ENCODE measurements around the gene SOX11.
"Not testable (repeated sequence)": the region's sequence is repeated elsewhere in the genome, so short reads cannot be mapped to it uniquely, and the experiment has no call there.

SOX11 gene

DNA sequence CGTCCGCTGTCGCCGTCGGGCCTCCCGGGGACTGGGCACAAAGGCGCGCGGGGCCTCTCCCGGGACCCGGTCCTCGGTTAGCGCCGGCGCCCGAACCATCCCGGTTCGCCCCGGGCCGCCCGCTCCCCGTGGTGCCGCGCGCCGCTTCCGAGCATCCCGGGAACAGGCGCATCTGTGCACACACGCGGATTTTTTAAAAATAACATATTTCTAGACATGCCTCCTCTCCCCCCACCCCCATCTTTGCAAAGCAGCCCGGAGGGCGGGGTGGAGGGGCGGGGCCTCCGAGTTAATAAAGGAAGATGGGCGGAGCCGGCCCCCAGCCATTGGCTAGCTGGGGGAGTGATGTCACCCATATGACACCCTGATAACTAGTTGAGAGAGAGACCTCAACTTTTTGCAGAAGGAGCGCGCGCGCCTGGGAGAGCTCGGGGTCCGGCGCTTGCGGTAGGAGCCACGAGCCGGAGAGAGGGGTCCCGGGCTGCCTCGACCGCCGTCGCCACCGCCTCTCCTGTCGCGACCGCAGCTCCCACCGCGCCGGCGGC, at the start of gene SOX11:
TSS of gene SOX11 (plus strand) at position 400 of the 545 bp plus-strand sequence. CDS start 338 bp downstream, outside the sequence.
- peak in 1 of 2 experiments; percentile 7 for DNase-seq

DNA sequence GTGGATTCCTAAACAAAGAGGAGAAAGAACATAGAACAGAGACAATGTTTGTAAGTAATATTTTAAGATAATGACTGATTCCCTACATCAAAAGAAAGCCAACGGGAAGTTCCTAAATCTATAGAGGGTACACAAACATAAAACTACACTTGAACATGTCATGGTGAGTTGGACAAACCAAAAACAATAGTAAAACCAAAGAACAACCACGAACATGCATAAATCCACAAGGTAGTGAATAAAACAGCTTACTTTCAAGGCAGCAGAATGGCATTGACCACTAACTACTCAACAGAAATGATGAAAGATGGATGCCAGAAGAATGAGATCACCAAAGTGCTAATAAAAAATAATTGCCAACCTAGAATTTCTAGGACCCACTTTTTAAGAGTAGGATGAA, 39.5 kb upstream of the SOX11 start:
- DNase-seq = not testable (repeated sequence)

DNA sequence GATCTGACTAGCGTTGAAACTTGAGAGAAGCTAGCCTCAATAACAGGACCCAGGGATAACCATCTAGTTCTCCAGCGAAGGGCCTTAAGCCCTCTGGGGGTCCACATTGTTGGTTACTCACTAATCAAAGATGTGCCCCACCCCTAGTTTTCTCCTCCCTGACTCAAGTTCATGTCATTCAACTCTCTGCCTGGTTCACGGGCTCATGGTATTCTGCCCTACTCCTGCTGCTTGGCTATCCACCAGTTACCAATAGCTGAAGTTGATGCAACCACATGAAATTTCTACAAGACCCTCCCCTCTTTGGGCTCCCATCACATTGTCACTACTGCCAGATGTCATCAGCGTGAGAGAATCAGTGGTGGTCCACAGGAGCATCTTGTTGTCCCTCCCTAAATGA, 38.4 kb upstream of the SOX11 start:
- not testable (repeated sequence) for DNase-seq

DNA sequence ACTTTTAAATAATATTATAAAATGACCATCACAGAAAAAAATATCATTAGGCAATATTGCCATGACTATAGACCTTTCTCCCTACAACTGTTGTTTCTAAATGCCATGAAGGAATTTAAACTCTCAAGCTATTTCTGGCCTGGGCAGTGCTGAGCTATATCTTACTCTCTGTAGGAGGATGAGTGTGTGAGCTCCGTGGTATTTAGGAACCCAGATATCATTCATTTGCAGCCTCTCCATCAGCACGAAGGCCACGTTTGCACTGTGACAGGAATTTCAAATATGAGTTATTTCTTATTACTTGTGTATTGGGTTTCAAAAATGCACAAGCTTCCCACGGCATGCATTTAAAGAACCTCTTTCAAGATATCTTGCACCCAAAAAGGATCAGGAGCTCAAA, 35.0 kb upstream of the SOX11 start:
- no peak for DNase-seq

DNA sequence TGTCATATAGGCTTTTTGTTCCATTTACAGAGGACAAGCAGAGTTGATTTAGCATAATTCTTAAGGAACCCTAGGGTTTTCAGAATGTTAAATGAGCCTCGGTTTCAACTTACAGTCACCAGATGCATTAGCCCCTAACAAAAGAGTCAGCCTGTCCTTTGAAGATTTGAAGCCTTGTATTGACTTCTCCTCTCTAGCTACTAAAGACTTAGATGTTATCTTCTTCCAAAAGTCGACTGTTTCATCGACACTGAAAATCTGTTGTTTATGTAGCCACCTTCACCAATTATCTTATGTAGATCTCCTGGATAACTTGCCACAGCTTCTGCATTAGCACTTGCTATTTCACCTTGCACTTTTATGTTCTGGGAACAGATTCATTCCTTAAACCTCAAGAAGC, 31.6 kb upstream of the SOX11 start:
- DNase-seq = no peak

DNA sequence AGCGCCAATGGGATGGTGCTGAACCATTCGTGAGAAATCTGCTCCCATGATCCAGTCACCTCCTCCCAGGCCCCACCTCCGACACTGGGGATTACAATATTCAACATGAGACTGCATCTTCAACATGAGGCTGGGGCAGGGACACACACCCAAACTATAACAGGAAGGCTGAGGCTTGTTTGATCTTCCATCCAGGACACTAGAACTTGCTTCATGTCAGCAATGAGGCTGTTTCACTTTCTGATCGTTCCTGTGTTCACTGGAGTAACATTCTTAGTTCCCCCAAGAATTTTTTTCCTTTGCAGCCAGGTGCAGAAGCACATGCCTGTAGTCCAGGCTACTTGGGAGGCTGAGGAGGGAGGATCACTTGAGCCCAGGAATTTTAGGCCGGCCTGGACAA, 30.8 kb upstream of the SOX11 start:
- no peak for DNase-seq

DNA sequence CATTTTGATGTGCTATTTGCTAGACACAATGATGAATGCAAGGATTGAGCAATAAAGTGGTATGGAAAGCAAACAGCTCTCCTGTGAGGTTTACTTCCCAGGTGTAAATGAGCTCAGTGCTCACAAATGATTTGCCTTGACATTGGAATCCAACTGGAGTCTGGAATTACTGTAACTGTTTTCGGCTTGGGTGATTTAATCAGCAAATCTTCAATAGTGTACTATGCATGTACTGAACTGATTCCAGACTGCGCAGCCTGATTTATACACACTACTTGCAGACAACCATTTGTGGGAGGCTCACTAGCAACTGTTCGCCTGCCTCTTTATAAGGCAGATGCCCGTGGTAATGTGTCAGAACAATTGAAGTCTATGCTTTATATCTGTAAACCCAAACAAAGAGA, 27.9 kb upstream of the SOX11 start:
- DNase-seq = no peak

DNA sequence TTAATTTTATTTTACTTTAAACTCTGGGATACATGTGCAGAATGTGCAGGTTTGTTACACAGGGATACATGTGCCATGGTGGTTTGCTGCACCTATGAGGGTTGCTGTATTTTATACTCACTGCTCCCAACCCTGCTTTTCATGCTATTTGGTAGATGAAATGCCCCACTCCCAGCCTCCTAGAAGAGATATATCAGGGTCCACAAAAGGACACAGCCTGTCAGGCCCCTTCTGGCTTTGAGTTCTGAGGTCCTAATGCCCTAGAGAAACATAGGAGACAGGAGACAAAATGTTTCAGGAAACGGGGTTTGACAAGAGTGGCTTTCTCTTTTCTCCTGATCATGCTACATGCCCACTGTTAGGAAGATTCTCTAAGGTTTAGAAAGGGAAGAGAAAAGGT, 27.1 kb upstream of the SOX11 start:
- DNase-seq = no peak

DNA sequence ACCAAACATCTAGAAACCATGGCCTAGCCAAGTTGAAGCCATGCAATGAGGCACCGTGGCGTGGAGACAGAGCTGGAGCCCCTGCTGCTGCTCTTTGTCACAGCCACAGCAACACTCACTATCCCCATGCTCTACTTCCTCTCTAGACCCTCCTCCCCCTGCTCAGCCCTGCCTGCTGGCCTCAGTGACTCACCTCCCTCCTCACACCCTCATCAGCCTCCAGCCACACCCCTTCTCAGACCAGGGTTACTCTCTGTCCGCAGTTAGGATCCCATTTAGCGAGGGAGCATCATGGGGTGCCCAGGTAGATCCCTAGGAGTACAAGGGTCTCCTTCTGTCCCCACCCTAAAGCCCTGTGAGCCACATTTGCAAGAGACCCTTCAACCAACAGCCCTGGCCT, 25.4 kb upstream of the SOX11 start:
- DNase-seq = no peak

DNA sequence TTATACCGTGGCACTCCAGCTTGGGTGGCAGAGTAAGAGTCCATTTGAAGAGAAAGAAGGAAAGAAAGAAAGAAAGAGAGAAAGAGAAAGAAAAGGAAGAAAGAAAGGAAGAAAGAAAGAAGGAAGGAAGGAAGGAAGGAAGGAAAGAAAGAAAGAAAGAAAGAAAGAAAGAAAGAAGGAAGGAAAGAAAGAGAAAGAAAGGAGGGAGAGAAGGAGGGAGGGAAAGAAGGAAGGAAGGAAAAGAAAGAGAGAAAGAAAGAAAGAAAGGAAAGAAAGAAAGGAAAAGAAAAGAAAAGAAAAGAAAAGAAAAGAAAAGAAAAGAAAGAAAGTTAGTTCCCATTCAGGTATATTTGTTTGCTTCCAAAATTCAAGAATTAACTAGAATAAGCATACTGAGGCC, 24.5 kb upstream of the SOX11 start:
- not testable (repeated sequence) for DNase-seq

DNA sequence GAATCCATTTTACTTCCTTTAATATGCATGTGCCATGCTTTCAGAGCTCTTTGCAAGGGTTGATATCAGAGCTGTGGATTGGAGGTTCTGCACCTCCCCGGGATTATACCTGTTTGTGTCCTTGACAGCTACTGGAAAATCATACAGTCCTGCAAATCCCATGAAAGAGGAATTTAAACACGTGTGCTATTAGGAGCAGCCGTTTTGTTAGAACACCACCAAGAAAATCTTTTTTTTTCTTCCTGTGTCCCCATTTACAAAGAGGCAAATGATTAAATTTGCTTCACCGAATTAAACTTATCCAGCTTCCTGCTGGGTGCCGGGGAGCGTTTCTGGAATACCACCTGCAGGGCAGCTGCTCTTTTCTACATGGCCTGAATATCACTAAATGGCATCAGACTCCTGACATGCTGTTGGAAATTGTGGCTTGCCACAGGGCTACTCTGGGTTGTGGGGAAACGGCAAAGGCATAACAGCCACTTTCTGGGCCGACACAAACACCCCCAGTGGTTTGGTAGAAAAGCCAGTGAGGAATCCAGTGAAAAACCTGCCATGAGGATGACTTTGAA, 23.4 kb upstream of the SOX11 start:
- DNase-seq = no peak

DNA sequence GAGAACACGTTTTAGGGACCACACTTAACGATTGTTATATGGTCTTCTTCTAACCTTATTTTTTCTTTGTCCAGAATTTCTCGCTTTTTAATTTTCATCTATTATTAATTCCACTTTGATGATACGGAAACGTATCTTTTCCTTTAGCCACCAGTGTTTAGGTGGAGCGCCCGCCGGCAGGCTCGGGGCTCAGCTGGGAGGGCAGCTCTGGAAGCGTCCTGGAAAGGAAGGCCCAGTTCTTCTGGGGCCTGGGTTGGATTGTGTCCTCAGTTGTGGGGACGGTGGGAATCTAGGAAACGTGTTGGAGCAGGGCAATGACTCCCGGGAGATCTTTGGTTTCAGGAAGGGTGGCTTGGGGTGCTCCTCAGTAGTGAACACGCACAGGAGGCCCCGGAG, 19.4 kb upstream of the SOX11 start:
- no peak for DNase-seq

DNA sequence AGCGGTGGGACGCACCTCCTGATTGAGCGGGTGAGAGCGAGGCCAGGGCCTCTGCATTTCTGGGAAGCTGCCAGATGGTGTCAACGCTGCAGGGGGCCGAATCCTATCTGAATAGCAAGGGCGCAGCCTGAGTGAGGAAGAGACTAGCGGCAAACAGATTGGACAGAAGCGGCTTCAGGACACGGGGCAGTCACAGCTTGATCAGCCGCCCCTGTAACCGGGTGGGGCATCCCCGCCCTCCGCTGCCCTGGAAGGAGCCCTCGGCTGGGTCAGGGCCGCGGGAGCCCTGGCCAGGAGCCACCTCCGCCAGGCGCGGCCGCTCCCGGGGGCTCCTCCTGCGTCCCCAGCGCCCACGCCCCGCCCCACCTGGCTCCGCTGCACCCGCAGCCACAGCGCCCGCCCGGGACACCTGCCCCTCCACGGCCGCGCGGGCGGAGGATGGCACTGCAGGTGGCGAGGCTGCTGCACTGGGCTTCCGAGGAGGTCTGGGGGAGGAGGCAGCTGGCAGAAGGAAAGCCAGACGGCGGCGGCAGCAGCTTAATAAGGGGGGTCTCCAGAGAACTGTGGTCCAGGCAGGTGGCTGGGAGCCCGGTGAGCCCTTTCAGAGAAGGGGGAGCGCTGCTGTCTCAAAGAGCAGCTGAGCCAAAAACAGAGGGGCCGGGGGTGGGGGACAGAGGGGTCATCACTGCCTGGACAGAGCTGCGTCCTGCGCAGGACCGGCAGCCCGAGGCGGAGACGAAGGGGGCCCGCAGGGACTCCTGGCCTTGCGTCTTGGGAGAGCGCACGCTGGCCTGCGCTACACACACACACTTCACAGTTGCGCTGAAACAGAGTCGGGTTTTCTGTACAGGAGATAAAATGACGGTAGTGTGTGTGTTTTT, 18.8 kb upstream of the SOX11 start:
- DNase-seq = no peak

DNA sequence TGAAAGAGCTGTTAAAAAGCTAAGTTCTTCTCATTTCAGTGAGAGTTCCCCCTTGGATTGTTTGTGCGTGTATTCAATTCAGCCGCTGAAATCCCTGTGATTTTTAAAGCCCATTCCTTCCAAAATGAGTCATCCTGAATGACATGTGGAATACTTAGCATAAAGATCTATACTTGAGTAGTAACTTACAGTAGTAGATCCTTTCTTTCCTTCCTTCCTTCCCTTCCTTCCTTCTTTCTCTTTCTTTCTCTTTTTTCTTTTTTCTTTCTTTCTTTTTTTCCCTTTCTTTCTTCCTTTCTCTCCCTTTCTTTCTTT, 18.2 kb upstream of the SOX11 start:
- DNase-seq = no peak

DNA sequence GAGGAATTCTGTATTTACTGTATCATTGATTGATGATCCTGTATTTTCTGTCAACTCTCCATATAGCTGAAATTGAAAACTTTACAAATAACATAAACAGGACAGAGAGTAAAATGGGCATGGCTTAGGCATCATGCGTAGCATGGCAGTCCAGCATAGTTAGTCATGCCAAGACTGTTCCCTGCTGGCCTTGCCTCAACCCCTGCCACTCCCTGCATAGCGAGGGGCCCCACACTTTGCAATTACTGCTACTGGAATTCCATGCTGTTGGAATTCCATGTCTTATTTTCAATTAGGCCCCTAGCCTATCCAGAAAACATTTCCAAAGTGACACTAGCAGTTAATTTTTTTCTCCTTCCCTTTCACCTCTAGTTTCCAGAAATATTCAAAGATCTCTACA, 15.1 kb upstream of the SOX11 start:
- no peak for DNase-seq

DNA sequence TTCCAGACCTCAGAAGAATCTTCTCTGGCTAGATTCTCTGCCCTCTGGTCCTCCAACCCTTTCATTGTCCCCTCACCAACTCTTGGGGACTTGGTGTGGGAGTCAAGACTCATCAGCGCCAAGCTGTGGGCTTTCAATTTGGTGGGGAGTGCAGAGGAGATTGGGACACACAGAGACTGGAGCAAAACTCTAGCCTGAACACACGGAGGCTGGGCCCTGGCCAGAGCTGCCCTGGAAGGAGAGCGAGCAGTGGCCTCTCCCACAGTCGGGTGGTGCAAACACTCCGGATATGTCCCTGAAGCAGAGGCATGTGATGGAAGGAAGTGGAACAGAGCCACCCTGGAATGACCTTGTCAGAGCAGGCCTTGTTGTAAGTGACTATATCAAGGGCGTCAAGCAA, 8.7 kb upstream of the SOX11 start:
- DNase-seq = no peak

DNA sequence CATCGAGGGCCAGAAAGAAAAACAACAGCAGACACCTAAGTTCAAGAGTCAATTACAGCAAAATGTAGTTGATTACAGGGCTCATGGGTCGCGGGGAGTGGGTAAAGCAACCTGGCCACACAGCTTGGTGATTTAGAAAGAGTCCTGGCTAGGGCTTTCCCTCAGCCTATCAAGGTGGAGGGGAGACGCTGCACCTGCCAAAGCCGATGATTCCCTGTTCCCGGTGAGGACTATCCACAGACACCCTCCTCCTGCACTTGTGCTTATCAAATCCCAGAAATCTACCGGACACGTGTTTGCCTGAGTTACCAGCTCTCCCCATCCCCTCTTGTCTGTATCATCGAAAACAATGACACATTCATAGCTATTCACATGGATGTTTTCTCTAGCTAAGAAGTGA, 7.0 kb upstream of the SOX11 start:
- no peak for DNase-seq

DNA sequence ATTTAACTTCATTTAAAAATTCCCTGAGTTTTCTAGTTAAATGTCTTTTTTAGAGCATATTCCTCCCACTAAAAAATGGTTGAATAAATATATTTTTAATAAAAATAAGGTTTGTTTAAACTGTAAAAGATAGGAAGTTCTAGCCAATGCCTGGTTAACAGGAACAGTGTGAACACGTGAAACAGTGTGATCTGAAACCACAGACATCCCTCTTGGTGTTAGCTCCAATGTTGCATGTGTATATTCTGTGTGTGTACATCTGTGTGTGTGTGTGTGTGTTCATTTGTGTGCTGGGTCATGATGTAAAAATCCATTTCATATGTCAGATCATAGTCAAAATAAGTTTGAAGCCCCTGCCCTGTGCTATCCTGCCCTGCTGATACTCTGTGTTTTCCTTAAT, 6.1 kb upstream of the SOX11 start:
- DNase-seq = no peak

DNA sequence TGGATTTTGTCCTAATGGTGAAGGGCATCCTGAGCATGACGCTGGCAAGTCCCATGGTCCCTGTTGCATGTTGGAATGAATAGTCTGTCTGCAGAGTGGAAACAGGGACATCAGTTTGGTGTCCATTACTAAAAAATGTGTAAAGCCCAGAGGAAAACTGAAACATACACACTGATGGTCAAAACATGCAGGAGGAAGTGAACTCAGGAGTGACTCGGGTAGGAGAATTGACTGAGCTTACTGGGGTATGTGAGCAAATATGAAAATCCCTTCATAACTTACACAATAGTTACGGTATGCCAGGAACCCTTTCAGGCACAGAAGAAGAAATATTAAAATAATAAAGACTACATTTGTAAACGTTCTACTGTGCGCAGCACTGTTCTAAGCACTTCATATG, 5.6 kb upstream of the SOX11 start:
- no peak for DNase-seq

DNA sequence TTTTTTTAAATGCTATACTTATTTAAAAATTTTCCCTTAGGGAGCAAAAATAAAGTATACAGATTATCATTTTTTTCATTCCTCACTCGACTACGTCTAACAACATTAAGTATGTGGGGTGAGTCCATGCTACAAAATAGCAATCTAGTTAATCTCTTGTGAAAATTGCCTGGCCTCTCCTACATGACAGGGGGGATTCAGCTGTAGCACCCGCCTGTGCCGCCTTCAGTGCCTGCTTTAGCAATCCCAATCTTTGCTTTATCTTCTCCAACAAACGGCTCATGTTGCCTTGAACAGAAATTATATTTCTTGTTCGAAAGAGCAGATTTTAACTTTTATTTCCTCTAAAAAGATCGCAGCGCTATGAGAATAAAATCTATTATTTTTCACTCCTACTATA, 2.4 kb upstream of the SOX11 start:
- no peak for DNase-seq

DNA sequence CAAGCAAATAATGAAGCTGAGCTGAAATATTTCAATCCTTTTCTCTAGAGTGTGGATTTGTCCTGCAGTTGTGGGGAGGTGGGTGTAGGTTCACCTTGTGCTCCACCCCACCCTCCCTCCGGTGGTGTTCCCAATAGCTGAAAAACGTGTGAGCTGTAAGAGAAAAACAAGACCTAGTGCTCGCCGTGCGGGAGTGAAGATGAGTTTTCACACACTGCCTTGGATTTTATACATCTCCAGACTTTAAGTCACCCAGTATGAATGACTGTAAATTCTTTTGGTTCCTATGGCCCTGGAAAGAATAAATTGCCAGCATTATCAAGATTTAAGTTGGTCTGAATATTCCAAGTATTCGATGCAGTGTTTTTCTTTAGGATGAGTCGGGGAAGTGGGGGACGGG, 1.9 kb upstream of the SOX11 start:
- DNase-seq = no peak

DNA sequence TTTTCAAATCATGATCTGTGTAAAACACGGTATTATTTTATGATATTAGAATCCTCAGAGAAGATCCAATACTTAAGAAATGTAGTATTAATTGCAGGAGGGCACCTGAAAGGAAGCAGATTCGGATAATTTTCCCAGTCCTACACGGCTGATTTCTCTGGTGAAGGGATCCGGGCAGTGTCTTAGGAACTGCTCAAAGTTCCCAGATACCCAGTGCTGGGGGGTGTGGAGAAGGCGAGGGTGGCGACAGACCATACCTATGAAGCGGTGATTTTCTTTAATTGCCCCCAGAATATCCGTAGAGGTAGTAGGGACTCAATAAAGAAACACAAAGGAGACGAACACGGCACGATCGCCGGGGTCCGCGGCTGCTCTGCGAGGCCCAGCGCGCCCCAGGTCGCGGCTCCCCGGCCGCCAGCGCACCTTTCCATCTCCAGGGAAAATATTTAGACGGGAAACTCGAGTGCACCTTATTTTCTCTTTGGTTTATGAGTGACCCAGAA, 1.4 kb upstream of the SOX11 start:
- no peak for DNase-seq

DNA sequence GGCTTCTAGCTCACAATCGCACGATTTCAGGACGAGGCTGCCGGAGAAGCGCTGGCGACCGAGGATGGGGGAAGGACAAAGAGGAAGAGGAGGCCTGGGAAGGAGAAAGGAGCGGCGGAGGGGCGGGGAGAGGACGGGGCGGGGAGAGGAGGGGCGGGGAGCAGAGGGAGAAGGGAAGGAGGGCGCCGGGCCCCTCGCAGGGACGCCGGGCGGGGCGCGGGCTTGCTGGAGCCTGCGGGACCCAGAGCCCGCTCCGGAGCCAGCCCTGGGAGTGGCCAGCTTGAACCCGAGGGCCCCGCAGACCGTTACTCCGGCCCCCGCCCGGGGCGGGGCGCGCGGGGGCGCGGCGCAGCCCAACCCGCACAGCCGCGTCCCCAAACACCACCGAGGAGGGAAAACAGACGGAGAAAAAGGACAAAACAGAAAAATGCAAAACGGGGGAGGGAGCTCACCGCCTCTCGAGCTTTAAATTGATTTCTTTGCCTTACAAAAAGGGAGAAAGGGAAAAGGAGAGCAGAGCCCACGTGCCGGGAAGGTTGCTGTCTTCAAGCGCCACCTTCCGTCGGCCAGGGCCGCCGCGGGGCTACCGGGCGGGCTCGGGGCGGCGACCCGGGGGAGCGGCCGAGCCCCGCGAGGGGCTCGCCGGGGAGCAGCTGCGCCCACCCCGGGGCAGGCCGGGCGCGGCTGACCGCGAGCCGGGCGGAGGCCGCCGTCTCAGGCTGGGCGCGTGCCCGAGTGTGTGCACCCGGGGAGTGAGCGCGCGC, 781 bp upstream of the SOX11 start:
- DNase-seq = no peak

Data from activated CD4-positive, alpha-beta T cell treated with anti-CD3 and anti-CD28 coated beads, Interleukin-2, amount 50 U/mL, for 48 hours (primary cell).